WERI-Rb-1 (cell line): ENCODE measurements around the gene PCCB.
"Not testable (repeated sequence)": the region's sequence is repeated elsewhere in the genome, so short reads cannot be mapped to it uniquely, and the experiment has no call there.

Source experiments
- DNase-seq: peaks from one replicate; pipeline ENCODE4 v3.0.0-alpha.2; 2020
- H3K27ac ChIP-seq: fragments of 250-450 bp; sonication (Bioruptor Pico); 2 replicates; pipeline ENCODE4 v1.5.1; 2020; ENCODE audit warnings: mild to moderate bottlenecking, moderate library complexity
- H3K27me3 ChIP-seq: fragments of 250-450 bp; sonication (Bioruptor Pico); 2 replicates; pipeline ENCODE4 v1.5.1; 2021; ENCODE audit warnings: mild to moderate bottlenecking, low read depth, moderate library complexity; ENCODE audit not compliant: insufficient read depth, severe bottlenecking
- H3K36me3 ChIP-seq: fragments of 250-450 bp; sonication (Bioruptor Pico); 2 replicates; pipeline ENCODE4 v1.5.1; 2020; ENCODE audit warnings: mild to moderate bottlenecking, moderate library complexity
- H3K4me3 ChIP-seq: 2 replicates; pipeline ENCODE4 v1.5.1; 2011; ENCODE audit warnings: low read depth, mild to moderate bottlenecking, control low read depth, low read length
- H3K9me3 ChIP-seq: fragments of 250-450 bp; sonication (Bioruptor Pico); 2 replicates; pipeline ENCODE4 v1.5.1; 2021; ENCODE audit warnings: mild to moderate bottlenecking, moderate library complexity; ENCODE audit not compliant: severe bottlenecking
- TF ChIP-seq, protein P1 (sequence below): IDR thresholded peaks from 2 replicates; pipeline ENCODE4 v1.5.1; 2011; ENCODE audit warnings: low read depth, mild to moderate bottlenecking, control low read depth, inconsistent platforms, low read length

The PCCB gene

DNA sequence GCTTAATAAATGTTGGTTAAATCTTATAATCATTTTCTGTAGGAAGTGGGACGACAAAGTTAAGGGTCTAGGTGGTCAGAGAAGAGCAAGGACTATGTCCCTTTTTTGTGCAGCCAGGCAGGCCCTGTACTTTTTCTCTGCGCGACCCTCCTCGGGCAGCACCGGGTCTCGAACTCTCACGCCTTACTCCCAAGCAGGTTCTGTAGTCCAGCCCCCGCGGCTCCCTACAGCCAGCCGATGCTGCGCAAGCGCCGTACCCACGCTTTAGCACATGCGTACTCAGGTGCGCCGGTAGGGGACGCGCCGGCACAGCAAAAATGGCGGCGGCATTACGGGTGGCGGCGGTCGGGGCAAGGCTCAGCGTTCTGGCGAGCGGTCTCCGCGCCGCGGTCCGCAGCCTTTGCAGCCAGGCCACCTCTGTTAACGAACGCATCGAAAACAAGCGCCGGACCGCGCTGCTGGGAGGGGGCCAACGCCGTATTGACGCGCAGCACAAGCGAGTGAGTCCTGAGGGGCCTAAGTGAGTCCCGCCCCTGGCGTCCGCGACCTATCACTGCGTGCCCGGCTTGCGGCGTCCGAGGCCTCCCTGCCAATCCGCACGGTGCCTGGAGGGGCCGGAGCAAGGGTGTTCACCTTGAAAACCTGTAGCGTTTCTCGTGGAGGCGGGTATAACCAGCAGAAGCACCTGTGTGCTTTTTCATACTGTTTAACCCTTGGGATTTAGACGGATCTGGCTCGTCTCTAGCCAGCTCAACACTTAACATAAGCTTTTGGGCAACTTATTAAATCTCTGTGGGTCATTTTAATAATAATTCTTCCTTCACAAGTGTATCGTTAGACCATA, at the start of gene PCCB:
Gene PCCB (plus strand): TSS at position 282 of the 844 bp plus-strand sequence. CDS start 36 bp downstream, at position 318.
- DNase-seq: peak; percentile 96
- no peaks in the 10 kb centered on the region for H3K27me3 ChIP-seq
- peak within 1 kb of the TSS; percentile 96 for H3K27ac ChIP-seq
- no peaks in the 10 kb centered on the region for H3K9me3 ChIP-seq
- no peaks in the 10 kb centered on the region; the same call in 1 of the 2 replicates for H3K36me3 ChIP-seq
- H3K4me3 ChIP-seq: peak within 1 kb of the TSS; percentile 83
- TF ChIP-seq, protein P1, sequence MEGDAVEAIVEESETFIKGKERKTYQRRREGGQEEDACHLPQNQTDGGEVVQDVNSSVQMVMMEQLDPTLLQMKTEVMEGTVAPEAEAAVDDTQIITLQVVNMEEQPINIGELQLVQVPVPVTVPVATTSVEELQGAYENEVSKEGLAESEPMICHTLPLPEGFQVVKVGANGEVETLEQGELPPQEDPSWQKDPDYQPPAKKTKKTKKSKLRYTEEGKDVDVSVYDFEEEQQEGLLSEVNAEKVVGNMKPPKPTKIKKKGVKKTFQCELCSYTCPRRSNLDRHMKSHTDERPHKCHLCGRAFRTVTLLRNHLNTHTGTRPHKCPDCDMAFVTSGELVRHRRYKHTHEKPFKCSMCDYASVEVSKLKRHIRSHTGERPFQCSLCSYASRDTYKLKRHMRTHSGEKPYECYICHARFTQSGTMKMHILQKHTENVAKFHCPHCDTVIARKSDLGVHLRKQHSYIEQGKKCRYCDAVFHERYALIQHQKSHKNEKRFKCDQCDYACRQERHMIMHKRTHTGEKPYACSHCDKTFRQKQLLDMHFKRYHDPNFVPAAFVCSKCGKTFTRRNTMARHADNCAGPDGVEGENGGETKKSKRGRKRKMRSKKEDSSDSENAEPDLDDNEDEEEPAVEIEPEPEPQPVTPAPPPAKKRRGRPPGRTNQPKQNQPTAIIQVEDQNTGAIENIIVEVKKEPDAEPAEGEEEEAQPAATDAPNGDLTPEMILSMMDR: peak; percentile 68

DNA sequence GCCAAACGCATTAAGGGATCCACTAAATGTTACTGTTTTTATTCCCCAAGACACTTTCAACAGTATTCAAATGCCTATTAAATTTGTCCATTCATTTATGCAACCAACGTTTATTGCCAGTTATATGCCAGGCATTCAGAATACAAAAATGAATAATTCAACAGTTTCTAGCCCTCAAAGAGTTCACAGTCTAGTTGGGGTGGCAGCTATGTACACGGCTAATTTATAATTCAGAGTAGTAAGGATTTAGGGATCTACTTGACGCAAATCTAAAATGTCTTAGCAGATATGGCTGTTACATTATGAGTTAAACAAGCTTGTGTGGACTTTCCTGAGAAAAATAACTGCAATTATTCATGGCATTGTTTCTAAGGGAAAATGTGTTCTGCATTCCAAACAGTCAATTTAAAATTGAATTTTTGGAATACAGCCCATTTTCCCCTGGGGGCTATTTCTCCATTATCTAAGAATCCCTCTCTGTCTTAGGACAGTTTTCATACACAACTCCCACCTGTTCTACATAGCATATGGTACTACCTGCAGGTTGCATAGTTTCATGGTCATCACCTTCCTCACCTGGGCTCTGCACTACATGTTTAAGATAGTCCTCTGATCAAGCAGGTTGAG, 42.5 kb upstream of the PCCB start:
- Histone ChIP-seq H3K9me3 (no peaks in the 10 kb centered on the region), H3K27me3 (no peaks in the 10 kb centered on the region), H3K4me3 (no peak overlapping the region), H3K27ac (no peak overlapping the region), H3K36me3 (no peaks in the 10 kb centered on the region)
- no peak for DNase-seq
- TF ChIP-seq, protein P1: no peak

DNA sequence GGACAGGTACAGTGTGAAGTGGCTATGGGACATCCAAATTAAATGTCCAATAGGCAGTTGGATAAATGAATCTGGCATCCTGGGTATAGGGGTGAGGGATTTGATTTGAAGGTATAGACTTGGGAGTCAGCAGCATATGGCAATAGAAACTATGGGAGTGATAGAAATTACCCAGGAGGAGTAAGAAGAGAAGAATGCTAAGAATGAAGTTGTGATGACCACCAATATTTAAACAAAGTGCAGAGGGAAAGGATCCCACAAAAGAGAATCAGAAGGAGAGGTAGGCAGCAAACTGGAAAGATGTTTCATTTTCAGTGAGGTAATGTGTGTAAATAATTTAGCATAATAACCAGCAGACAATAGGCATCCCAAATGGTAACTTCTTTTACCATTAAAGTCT, 40.2 kb upstream of the PCCB start:
- Histone ChIP-seq H3K27ac (no peak overlapping the region), H3K36me3 (no peaks in the 10 kb centered on the region), H3K27me3 (no peaks in the 10 kb centered on the region), H3K4me3 (no peak overlapping the region), H3K9me3 (no peaks in the 10 kb centered on the region)
- no peak for DNase-seq
- TF ChIP-seq, protein P1: no peak

DNA sequence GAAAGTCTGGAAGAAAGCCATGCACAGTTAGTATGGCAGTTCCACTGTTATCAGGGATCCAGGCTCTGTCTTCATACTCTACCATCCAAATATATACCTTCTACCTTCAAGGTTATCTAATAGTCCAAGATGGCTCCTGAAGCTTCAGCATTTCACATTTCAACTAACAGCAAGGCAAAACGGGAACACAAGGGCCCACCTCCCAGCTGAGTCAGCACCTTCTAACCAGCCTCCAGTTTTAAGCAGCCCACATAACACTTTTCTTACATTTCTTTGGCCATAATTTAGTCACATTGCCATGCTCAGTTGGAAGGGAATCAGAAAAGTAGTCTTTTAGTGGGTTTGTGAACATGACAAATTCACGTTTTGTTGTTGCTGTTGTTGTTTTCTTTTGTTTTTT, 38.6 kb upstream of the PCCB start:
- Histone ChIP-seq H3K36me3 (no peaks in the 10 kb centered on the region), H3K27me3 (no peaks in the 10 kb centered on the region), H3K4me3 (no peak overlapping the region), H3K27ac (no peak overlapping the region), H3K9me3 (no peaks in the 10 kb centered on the region)
- TF ChIP-seq, protein P1: no peak
- DNase-seq: no peak

DNA sequence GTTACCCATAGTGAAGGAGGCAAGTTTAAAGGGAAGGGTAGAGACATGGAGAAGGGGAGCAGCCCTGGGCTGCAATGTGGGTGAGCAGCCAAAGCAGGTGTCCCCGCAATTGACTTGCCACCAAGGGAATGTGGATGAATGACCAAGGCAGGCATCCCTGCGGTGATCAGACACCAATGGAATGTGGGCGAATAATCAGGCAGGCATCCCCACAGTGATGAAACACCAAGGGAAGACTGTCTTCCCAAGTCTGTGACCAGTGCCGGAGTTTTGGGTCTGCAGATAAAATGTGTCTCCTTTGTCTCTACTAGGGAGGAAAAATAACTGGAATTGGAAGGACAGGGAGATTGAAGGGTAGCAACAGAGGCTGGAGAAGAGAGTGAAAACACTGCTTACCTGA, 27.4 kb upstream of the PCCB start:
- not testable (repeated sequence) for H3K4me3 ChIP-seq, DNase-seq, H3K36me3 ChIP-seq, H3K27me3 ChIP-seq, H3K27ac ChIP-seq, H3K9me3 ChIP-seq

DNA sequence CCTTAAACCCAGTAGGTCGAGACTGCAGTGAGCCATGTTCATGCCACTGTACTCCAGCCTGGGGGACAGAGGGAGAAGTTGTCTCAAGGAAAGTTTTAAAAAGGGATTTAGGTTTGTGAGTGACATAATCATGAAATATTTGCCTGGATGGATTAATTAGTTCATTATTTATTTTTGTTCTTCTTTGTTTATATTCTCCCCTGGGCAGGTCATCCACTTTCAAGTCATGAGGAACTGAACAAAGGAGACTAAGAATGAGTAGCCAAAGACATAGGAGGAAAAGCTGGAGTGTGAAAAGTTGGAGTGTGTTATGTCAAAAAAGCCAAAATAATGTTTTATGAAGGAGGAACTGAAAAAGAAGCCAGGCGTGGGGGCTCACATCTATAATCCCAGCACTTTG, 17.7 kb upstream of the PCCB start:
- H3K9me3 ChIP-seq: no peaks in the 10 kb centered on the region
- H3K27ac ChIP-seq: no peak overlapping the region
- no peak overlapping the region for H3K4me3 ChIP-seq

More for the DNA sequence above, 17.7 kb upstream of the PCCB start:
- TF ChIP-seq, protein P1: no peak
- Histone ChIP-seq H3K36me3 (no peaks in the 10 kb centered on the region), H3K27me3 (no peaks in the 10 kb centered on the region)
- DNase-seq: no peak
